GM12865 (cell line): ENCODE results near the gene UBASH3A.

Experiments used
- DNase-seq: peaks from one replicate; pipeline ENCODE4 v3.0.0; 2010; ENCODE audit warnings: low read depth
- H3K4me3 ChIP-seq: 2 replicates; pipeline ENCODE4 v1.5.1; 2011; ENCODE audit warnings: mild to moderate bottlenecking, low read depth, low read length, control low read depth
- TF ChIP-seq, protein P1 (sequence below): IDR thresholded peaks from 2 replicates; pipeline ENCODE4 v1.5.1; 2011; ENCODE audit warnings: low read length, control low read depth, low read depth, inconsistent platforms; ENCODE audit not compliant: insufficient read depth; ENCODE audit errors: missing control alignments

The UBASH3A gene

DNA sequence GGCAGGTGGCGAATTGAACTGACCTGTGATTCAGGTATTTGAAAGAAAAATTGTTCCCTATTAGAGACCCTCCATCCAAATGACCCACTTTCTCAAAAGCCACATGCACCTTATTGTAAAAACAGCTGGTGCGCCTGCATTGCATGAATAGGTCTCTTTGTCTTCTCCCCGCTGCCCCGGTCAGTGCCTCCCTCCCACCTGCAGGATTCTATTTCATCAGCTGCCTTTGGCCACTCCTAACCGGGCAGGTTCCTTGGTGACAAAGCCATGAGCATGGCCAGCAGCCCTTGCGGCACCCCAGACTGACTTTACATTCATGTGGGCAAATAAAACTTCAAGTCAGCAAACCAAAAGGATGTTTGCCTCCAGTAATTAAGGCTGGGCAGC is 14.3 kb upstream of the UBASH3A start:
- DNase-seq, result no peak
- H3K4me3 ChIP-seq, result no peak overlapping the region

DNA sequence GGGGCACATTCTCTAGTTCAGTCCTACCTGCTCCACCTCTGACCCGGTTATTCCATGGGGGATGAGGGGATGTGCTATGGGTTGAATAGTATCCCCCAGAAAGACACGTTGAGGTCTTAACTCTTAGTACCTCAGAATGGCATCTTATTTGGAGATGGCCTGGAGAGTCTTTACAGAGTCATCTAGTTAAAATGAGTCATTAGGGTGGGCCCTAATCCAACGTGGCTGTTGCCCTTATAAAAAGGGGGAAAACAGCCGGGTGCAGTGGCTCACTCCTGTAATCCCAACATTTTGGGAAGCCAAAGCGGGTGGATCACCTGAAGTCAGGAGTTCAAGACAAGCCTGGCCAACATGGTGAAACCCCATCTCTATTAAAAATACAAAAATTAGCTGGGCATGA is 13.5 kb upstream of the UBASH3A start:
- H3K4me3 ChIP-seq, result no peak overlapping the region
- no peak for DNase-seq
- TF ChIP-seq, protein P1, sequence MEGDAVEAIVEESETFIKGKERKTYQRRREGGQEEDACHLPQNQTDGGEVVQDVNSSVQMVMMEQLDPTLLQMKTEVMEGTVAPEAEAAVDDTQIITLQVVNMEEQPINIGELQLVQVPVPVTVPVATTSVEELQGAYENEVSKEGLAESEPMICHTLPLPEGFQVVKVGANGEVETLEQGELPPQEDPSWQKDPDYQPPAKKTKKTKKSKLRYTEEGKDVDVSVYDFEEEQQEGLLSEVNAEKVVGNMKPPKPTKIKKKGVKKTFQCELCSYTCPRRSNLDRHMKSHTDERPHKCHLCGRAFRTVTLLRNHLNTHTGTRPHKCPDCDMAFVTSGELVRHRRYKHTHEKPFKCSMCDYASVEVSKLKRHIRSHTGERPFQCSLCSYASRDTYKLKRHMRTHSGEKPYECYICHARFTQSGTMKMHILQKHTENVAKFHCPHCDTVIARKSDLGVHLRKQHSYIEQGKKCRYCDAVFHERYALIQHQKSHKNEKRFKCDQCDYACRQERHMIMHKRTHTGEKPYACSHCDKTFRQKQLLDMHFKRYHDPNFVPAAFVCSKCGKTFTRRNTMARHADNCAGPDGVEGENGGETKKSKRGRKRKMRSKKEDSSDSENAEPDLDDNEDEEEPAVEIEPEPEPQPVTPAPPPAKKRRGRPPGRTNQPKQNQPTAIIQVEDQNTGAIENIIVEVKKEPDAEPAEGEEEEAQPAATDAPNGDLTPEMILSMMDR, result no peak

More for the DNA sequence above, 14.3 kb upstream of the UBASH3A start:
- TF ChIP-seq, protein P1, result no peak

DNA sequence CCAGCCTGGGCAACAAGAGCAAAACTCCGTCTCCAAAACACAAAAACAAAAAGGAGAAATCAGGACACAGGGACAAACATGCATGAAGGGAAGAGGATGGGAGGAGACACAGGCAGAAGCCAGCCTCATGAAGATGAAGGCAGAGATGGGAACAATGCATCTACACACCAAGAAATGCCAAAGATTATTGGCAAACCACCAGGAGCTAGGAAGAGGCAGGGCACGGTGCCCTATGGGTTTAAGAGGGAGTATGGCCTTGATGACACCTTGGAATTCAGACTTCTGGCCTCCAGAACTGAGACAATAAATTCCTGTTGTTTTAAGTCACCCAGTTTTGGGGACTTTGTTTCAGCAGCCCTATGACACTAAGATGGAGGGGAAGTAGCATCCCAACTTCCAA is 13.0 kb upstream of the UBASH3A start:
- TF ChIP-seq, protein P1, result no peak
- no peak for DNase-seq
- no peak overlapping the region for H3K4me3 ChIP-seq

DNA sequence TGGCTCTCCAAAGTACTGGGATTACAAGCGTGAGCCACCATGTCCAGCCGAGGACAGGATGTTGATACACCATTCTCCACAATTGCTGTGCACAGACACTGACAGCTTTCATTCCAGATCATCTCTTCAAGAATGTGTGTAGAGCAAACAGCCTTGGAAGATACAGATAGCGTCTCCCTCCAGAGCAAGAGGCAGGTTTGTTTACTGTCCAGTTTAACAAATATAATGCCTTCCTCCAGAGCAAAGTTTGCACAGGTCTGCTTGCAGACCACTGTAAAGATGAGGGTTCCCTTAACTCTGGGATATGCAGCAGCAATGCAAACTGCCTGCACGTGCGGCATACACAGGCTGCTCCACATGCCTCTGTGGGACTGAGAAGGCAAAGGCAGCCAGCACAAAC is 12.4 kb upstream of the UBASH3A start:
- DNase-seq, result no peak
- H3K4me3 ChIP-seq, result no peak overlapping the region
- TF ChIP-seq, protein P1, result no peak

DNA sequence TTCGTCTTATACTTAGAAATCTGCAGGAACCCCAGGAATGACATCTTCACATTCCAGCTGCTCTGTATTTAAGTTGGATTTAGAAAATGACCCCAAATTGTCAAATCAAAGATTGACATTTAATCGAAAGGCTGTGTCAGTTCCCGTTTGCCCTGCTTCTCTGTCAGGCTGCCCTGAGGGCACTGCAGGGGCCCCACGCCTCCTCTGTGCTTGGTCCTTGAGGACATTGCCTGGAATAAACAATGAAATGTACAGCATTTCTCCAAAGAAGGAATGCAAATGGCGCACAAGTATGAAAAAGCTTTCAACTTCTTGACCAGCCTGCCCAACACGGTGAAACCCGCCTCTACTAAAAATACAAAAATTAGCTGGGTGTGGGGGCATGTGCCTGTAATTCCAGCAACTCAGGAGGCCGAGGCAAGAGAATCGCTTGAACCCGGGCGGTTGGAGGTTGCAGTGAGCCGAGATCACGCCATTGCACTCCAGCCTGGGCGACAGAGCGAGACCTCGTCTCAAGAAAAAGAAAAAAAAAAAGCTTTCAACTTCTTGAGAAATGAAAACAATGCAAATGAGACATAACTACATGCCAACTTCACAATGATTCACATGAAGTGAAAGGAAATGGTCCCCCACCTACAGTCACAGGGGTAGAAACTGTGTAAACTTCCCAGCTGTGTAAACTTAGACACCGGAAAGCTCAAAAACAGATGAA is 10.8 kb upstream of the UBASH3A start:
- TF ChIP-seq, protein P1, result no peak
- DNase-seq, result peak; percentile 92
- H3K4me3 ChIP-seq, result no peak overlapping the region; the same call in 1 of the 2 replicates

DNA sequence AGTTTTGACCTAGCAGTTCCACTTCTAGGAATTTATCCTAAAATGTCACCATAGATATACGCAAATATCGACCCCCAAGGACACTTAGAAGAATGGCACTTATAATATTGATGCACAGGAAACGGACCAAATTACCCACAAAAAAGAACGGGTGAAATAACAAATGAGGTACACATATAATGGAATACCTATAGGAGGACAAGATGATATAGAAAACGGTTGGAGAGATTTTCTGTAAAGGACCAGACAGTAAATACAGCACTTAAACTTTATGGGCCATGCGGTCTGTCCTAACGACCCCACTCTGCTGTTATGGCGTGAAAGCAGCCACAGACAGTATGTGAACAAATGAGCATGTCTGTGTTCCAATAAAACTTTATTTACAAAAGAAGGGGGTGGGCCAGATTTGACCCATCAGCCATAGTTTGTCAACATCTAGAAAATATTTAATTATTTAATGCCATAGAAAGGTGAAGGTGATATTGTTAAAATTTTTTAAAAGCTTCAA is 10.2 kb upstream of the UBASH3A start:
- H3K4me3 ChIP-seq, result peak overlapping the region; percentile 17; the same call in 1 of the 2 replicates

DNA sequence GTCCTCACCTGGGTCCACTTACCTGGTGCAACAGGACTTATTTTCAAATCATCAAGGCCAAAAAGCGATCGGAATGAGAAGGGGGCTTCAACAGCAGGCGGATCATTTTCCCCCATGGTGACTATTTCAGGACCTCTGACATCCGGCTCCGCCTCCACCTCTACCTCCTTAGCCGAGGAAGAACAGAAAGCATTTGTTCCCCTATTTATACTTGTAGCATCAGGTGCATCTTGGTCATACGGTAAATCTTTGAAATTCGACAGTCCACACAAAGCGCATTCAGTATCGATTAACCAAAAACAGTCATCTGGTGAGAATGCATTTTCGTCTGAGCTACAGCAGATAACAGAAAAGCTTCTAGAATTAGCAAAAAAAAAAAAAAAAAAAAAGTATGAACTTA is 8.4 kb upstream of the UBASH3A start:
- TF ChIP-seq, protein P1, result no peak
- H3K4me3 ChIP-seq, result no peak overlapping the region
- DNase-seq, result no peak

More for the DNA sequence above, 10.2 kb upstream of the UBASH3A start:
- peak; percentile 19 for DNase-seq
- TF ChIP-seq, protein P1, result no peak
